HG02884 (cell line): ENCODE measurements around the gene NEK2.
A peak's percentile ranks its signal among the peaks of the same experiment; 100 is the strongest.
"Not testable (repeated sequence)": the region's sequence is repeated elsewhere in the genome, so short reads cannot be mapped to it uniquely, and the experiment has no call there.

ENCODE experiments used
- ATAC-seq: cut with Tn5 transposase; IDR thresholded peaks from one replicate; pipeline ENCODE4 v1.9.1; 2021; ENCODE audit warnings: mild to moderate bottlenecking, moderate library complexity; ENCODE audit not compliant: unreplicated experiment

NEK2 gene

DNA sequence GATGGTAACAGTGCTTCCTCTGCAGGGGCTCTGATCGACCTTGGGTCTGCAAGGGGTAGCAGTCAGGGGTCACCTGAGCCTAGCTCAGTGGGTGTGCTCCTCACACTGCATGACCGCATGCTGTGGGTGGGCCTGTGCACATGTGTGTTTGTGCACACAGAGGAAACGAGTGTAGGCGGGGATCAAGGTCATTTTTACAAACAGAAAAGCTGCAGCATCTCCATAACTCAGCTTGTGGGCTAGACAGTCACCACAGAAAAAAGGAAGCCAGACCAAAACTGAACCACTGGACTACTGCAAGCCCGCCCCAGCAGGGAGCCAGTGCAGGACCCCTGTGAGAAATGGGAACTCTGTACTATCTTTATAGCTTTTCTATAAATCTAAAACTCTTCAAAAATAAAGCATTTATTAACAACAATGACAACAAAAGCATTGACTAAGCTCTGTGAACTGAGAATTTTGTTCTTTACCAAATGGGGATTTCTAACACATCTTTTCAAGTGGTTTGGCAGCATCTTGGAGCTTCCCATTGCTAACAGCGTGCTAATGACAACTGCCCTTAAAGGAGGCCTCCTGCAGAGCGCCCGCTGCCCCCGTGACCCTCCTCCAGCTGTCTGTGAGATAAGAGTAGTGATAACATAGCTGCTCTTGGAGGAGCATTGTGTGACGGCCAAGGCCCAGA is 19.9 kb upstream of the NEK2 start:
- peak; percentile 61 for ATAC-seq

DNA sequence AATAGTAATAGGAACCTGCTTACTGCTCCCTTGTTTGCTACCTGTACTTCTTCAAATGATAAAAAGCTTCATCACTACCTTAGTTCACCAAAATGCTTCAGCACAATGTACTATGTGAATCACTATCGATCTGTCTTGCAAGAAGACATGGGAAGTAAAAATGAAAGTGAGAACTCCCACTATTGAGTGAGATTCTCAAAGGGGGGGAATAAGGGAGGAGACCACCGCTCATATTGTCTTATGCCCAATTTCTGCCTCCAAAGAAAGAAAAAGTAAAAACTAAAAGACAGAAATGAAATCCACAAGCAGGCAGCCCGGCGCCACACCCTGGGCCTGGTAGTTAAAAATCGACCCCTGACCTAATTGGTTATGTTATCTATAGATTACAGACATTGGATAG is 18.5 kb upstream of the NEK2 start:
- ATAC-seq = not testable (repeated sequence)

DNA sequence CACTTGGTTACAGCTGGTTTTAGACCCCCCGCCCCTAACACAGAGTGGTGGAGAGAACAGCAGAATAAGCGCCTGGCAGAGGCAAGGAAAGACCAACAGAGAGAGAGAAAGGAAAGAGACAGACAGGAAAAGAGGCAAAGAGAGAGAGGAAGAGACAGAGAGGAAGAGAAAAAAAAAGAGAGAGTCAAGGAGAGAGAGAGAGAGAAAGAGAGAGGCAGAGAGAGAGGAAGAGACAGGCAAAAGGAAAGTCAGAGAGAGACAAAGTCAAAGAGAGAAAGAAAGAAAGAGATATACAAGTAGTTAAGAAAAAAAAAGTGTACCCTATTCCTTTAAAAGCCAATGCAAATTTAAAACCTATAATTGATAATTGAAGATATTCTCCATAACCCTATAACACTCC is 13.0 kb upstream of the NEK2 start:
- no peak for ATAC-seq

DNA sequence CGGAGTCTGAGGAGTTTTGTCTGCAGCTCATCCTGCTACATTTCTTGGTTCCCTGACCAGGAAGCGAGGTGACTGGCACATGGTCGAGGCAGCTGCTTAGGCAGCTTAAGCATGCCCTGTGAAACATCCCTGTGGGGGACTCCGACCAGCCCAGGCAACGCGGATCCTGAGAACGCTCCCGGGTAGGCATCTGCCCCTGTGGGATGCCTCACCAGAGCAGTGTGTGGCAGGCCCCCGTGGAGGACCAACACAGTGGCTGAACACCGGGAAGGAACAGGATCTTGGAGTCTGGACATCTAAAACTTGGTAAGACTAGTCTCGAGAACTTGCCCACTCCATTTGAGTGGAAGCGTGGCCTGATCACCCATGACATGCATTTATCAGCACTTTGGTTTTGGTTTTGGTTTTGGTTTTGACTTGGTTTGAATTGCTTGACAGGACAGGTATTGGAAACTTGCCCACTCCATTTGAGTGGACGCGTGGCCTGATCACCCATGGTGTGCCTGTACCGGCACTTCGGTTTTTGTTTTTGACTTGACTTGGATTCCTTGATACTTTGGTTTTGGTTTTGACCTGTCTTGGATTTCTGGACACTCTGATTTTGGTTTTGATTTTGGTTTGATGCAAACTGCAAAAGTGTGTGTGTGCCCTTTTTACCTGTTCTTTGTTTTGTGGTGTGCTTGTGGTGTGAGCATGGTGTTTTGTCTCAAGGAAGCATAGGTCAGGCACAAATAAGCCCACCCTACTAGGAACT is 12.2 kb upstream of the NEK2 start:
- no peak for ATAC-seq

DNA sequence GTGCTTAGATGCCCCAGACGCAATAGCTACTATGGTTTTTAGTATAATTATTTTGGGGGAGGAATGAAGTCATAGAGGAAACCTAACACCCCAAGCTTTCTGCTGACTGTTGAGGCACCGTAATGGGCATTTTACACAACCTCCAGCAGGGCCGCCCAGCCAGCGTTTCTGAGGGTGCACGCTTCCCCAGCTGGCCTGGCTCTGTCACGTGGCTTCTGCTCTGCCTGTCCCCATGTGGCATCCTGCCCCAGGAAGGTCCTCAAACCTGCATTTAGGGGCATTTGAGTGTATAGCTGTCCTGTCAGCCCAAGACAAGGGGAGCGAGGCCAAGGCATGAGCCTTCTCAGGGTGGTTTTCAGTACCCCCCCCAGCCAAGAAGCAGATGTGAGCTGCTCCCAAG is 10.4 kb upstream of the NEK2 start:
- no peak for ATAC-seq

DNA sequence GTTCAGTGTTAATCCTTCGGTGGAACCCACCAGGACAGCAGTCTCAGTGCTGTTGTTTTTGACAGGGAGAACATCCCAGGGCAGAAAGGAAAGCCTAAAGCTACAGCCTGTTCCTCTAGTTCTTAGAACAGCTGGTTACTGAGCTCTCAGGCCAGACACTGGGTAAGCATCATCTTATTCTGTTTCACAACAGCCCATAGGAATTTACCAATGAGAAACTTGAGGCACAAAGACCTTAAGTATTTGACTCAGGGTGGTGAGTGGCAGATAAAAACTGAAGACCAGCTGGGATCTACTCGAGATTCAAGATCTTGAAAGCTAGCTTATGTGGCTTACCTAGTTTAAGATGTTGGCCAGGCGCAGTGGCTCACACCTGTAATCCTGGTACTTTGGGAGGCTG is 9.4 kb upstream of the NEK2 start:
- ATAC-seq = no peak

DNA sequence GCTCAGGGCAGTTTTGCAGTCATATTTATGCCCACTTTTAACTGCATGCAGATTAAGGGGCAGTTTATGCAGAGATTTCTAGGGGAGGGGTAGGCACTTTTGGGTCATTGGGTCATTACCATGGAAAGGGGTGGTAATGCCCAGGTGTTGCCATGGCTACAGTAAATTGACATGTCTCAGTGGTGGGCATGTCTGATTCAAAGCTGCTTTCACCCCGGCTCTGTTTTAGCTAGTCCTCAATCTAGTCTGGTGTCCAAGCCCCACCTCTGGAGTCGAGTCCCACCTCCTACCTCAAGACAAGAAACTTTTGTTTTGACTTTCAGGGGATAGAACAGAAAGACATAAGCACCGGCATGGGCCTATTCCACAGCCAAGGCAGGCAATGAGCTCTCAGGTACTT is 8.9 kb upstream of the NEK2 start:
- no peak for ATAC-seq

DNA sequence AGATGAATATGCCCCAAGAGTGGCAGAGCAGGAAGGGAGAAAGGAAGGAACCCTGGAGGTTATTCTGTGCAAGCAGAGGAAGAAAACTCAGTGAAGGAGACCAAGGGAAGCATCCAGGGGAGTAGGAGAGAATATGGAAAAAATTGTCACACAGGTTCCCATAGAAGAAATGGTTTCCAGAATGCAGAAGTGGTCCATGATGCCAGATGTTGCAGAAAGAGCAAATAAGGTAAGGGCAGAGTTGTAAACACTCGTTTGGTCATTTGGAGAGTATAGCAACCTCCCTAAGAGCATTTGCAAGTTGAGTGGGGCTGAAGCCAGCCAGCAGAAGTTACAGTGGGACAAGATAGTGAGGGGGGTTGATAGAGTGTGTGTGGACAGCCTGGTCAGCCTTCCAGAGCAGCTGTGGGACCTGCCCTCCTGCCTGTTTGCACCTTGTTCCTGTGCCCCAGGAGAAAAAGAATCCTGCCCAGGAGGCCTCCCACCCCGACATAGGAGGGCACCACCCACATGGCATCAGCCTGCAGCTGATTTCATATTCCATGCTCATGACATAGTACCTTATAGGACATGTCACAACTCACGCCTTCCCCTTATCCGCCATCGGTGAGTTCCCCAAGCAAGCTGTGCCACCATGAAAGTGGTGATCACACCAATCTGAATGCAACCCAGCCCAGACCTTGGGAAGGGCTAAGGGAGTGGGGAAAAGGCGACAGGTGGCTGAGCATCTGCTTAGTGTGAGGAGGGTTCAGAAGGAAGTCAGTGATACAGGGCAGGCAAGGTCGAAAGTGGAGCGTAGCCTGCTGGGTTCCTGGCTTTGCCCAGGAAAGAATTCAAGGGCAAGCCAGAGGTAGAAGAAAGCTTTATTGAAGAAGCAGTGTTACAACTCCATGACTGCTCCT is 8.2 kb upstream of the NEK2 start:
- ATAC-seq = no peak

DNA sequence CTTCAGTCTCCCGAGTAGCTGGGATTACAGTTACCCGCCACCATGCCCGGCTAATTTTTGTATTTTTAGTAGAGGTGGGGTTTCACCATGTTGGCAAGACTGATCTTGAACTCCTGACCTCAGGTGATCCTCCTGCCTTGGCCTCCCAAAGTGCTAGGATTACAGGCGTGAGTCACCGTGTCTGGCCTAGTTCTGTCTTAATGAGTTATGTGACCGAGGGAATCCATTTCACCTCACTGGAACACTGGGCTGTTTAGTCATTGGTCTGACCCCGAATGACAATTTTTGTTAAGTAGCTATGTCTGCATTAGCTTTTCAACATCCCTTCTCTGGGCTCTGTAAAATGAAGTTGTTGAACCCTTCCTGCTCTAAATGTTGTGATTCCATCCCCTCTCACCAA is 6.8 kb upstream of the NEK2 start:
- not testable (repeated sequence) for ATAC-seq

DNA sequence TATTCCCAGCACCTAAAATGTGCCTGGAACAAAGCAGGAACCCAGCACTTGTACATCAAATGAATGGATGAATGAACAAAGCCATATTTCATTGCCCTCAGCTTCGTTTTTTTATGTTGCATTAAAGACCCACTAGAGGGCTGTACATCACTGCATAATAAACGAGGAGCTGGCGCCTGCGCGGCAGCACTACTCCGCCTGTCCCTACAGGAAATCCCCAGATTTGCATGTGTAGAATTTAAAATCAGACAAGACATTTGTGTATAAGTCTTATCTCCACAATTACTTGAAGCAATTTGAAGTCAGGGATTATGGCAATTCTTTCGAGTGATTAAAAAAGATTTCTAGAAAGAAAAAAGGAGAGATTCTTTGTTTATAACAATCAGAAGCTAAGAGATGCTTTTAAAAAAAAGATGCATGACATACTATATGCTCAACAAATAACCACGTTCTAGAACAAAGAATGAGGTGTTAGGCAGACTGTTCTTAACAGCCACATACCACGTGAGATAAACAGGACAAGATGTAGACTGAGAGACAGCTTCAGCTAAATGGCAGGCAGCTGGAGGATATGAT is 5.4 kb upstream of the NEK2 start:
- peak; percentile 83 for ATAC-seq

DNA sequence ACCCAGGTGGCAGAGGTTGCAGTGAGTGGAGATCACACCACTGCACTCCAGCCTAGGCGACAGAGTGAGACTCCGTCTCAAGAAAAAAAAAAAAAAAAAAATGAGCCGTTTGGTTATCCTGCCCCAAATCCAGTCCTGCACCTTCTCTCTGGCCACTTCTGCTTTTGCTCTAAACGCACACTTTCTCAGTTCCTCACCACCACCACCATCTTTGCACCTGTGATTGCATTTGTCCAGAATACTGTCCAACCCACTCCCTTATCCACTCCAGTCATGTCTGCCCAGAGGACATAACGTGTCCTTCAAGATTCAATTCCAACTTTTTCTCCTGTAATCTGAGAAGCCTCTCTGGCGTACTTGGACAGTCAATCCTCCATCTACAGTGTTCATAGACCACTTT is 2.2 kb upstream of the NEK2 start:
- no peak for ATAC-seq

DNA sequence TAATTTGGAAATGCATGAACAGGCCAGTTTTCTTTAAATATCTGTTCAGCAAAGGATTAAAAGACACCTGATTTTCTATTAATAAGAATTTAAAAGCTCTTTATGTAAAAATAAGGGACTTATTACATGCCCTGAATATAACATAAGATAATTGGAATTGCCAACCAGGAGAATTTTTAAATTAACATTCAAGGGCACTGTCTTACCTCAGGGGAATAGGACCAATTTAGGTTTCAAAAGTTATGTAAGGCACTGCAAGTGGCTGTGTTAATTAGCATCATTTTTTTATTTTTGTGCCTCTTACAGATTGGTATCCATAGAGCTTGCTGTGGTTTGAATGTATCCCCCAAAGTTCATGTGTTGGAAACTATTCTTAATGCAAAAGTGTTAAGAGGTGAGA is 1.3 kb upstream of the NEK2 start:
- no peak for ATAC-seq

DNA sequence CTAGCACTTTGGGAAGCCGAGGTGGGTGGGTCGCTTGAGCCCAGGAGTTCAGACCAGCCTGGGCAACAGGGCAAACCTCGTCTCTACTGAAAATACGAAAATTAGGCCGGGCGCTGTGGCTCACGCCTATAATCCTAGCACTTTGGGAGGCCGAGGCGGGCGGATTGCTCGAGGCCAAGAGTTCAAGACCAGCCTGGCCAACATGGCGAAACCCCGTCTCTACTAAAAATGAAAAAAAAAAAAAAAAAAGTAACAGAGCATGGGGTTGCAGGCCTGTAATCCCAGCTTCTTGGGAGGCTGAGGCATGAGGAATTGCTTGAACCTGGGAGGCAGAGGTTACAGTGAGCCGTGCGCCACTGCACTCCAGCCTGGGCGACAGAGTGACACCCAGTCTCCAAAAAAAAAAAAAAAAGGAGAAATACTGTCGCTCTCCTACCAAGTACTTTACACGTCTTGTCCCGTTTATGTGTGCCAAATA is 724 bp upstream of the NEK2 start:
- no peak for ATAC-seq

DNA sequence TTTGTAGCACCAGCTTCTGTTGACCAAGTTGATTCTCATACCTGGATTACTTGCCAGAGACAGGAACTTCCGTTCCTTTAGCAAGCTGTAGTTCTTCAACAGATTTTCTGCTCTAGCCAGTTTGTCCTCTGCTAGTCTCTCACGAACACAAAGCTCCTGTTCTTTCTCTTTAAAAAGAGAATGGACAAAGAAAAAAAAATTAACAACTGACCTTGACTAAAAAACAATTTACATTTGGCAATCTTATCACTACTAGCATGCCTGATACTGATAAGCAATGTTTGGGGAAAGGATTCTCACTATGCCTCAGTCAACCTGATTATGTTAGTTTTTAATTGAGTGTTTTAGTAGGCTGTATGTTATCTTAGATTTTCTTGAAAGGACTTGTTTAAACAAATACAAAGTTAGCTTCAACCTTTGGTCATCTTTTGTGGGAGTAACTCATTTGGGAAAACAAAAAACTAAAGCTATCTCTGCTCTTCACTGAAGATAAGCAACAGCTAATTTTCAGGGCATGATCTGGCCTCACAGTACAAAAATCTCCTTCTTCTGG is 8.3 kb downstream of the NEK2 start:
- ATAC-seq = no peak

DNA sequence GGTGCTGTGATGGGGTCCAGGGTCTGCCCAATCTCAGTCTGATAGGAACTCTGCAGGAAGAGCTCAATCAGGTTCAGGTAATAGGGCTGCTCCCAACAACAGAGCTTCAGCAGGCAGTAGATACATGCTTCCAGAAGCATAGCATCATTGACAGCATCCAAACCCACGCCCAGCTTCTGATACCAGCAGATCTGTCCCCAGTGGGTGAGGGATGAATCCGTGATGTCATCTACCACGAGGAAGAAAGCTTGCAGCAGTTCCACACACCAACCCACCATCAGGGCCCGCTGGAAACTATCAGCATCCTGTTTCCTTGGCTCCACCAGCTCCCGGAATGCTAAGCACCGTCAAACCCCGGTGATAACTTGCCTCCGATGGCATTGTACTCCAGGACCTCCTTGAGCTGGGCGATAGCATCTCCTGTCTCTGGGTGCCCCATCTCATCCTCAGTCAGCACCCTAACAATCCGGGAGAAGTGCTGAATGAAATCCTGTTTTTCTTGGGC is 14.7 kb downstream of the NEK2 start:
- ATAC-seq = no peak

DNA sequence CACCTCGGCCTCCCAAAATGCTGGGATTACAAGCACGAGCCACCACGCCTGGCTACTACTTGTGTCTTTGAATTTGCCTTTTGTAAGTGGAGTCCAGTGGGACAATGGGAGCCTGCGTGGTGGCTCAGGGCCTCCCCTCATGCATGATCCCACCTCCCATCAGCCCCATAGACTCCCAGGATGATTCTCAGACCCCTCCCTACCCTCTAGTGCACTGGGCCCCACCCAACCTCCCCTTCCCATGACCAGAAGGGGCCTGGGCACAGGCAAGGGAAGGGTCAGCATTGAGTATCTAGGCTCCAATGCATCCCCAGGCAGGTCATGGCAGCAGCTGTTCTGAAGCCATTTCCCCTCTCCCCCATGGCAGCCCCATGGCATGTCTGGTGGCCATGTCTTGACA is 18.7 kb downstream of the NEK2 start:
- no peak for ATAC-seq

DNA sequence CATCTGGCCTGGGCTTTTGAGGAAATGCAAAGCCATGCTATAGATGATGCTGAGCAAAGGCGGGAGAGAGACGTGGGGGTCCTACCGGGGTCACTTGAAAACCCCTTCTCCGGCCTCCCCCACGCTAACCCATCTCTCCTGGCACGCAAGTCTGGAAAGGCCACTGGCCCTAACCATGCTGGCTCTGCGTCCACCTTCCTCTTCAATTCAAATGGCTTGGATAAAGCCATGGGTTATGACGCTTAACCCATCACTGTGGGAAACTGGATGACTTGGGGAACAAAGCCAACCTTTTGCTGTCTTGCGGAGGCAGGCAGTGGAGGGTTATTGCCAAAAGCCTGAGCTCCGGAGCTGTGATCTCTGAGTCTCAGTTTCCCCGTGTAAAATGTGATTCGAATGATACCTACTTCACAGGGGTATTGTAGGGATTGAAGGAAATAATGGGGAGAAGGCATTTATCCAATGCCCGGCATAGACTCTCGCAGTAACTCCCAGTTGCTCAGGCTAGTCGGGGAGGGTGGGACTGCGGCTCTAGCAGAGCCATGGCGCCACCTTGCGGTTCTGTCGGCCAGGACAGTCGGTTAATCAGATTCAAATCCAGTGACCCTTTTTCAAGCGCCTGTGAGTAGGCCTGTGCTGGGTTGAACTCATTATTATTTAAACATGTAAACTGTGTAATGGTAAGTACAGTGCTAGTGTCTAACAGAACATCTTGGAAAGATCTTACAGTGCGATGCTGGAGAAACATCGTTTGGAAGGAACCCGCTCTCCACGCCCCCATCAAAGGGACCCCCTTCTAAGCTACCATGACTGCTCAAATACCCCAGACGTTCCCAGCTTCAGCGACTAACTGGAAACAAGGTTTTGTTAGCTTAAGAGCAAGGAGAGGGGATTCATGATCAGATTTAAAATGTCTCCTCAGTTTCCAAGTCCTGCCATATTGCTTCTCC is 20.3 kb downstream of the NEK2 start:
- ATAC-seq = peak; percentile 76

DNA sequence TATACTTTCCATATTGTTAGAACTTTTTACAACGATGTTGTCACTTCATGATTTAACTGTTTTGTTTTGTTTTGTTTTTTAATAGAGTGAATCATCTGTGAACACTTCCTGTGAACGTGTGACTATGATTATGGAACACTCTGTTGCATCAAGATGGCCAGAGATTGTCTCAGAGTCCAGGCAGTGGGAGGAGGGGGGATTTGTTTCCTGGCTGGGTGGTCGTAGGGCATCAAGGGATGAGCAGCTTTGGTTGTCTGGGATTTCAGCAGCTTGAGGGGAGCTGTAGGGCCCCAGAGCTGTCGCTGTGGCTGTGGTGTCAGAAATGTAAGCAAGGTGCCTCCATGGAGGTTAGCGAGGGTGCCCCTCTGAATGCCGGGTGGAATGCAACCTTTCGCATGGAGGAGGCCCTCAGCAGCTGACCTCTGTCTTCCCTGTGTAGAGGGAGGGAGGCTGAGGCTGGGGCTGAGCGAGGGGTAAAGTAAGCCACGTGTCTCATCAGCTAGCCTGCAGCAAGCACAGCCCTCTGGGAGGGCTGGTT is 21.4 kb downstream of the NEK2 start:
- ATAC-seq = no peak

DNA sequence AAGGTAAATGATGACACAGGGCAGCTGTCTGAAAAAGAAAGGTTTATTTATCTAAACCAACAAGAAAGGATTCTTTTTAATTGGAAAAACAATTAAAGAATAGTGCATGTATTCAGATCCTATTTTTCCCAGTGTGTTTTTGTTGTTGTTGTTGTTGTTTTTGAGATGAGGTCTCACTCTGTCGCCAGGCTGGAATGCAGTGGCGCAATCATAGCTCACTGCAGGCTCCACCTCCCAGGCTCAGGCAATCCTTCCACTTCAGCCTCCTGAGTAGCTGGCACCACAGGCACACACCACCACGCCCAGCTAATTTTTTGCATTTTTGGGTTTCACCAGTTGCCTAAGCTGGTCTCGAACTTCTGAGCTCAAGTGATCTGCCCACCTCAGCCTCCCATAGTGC is 22.1 kb downstream of the NEK2 start:
- ATAC-seq = no peak
